SU-DHL-6 (cell line): ENCODE data around the gene TRPV2.
"Not testable (repeated sequence)": the region's sequence is repeated elsewhere in the genome, so short reads cannot be mapped to it uniquely, and the experiment has no call there.

Experiments
- H2AFZ ChIP-seq: fragments of 200-600 bp; sonication (generic); 2 replicates; pipeline ENCODE4 v1.6.1; 2014; ENCODE audit warnings: low read depth, mild to moderate bottlenecking, moderate library complexity, mixed read lengths, antibody characterized with exemption, low read length; ENCODE audit not compliant: severe bottlenecking
- H3F3A ChIP-seq: fragments of 200-600 bp; shearing (Covaris generic); 2 replicates; pipeline ENCODE4 v1.6.0; 2016; ENCODE audit warnings: antibody characterized with exemption, mild to moderate bottlenecking; ENCODE audit not compliant: insufficient read depth
- H3K27ac ChIP-seq: fragments of 200-600 bp; sonication (generic); 2 replicates; pipeline ENCODE4 v1.5.1; 2016; ENCODE audit warnings: low read depth, mild to moderate bottlenecking, low read length, moderate library complexity, mixed read lengths
- H3K27me3 ChIP-seq: fragments of 200-600 bp; sonication (generic), shearing (Covaris generic); 2 replicates; pipeline ENCODE4 v1.6.0; 2014; ENCODE audit warnings: mild to moderate bottlenecking, low read length
- H3K36me3 ChIP-seq: fragments of 200-600 bp; sonication (generic); 2 replicates; pipeline ENCODE4 v1.6.1; 2014; ENCODE audit warnings: mild to moderate bottlenecking, low read length, mixed read lengths
- H3K4me2 ChIP-seq: fragments of 300-600, 200-600 bp; shearing (Covaris generic), sonication (generic); 2 replicates; pipeline ENCODE4 v1.6.0; 2014; ENCODE audit warnings: low read length, low read depth, mild to moderate bottlenecking; ENCODE audit not compliant: poor library complexity, severe bottlenecking
- H3K4me3 ChIP-seq: fragments of 200-600 bp; sonication (generic); 2 replicates; pipeline ENCODE4 v1.5.1; 2014; ENCODE audit warnings: antibody characterized with exemption, low read length, mild to moderate bottlenecking, mixed read lengths; ENCODE audit not compliant: insufficient read depth, poor library complexity, severe bottlenecking
- H3K79me2 ChIP-seq: fragments of 200-600 bp; sonication (generic); 2 replicates; pipeline ENCODE4 v1.6.1; 2014; ENCODE audit warnings: mild to moderate bottlenecking, low read length, moderate library complexity; ENCODE audit not compliant: insufficient read depth
- H3K9ac ChIP-seq: fragments of 200-600 bp; sonication (generic); 2 replicates; pipeline ENCODE4 v1.7.0; 2014; ENCODE audit warnings: mild to moderate bottlenecking, low read length
- H3K9me2 ChIP-seq: fragments of 200-600 bp; sonication (generic); replicated peaks from 2 replicates; pipeline ENCODE4 v1.6.1; 2014; ENCODE audit warnings: low read length; ENCODE audit not compliant: insufficient read depth
- H3K9me3 ChIP-seq: fragments of 200-600 bp; sonication (generic); 2 replicates; pipeline ENCODE4 v1.6.1; 2014; ENCODE audit warnings: low read length, mixed read lengths; ENCODE audit not compliant: insufficient read depth
- H4K20me1 ChIP-seq: fragments of 200-600 bp; sonication (generic); 2 replicates; pipeline ENCODE4 v1.6.1; 2014; ENCODE audit warnings: low read depth, mild to moderate bottlenecking, antibody characterized with exemption, low read length, moderate library complexity, mixed read lengths
- EZH2phosphoT487 ChIP-seq: fragments of 200-600 bp; sonication (generic), shearing (Covaris generic); conservative IDR thresholded peaks from 2 replicates; pipeline ENCODE4 v1.6.1; 2018; ENCODE audit warnings: mild to moderate bottlenecking, antibody characterized with exemption, low read length, moderate library complexity, mixed read lengths
- TF ChIP-seq, protein P1 (sequence below): fragments of 200-600 bp; sonication (generic); IDR thresholded peaks from one replicate; pipeline ENCODE4 v1.5.1; 2017; ENCODE audit warnings: antibody characterized with exemption, mild to moderate bottlenecking, low read length, moderate library complexity; ENCODE audit not compliant: insufficient read depth, poor library complexity, severe bottlenecking

The TRPV2 gene

GRCh38 chr17:16448490-16448889 lies 33.1 kb downstream of the TRPV2 start:
- TF ChIP-seq, protein P1, sequence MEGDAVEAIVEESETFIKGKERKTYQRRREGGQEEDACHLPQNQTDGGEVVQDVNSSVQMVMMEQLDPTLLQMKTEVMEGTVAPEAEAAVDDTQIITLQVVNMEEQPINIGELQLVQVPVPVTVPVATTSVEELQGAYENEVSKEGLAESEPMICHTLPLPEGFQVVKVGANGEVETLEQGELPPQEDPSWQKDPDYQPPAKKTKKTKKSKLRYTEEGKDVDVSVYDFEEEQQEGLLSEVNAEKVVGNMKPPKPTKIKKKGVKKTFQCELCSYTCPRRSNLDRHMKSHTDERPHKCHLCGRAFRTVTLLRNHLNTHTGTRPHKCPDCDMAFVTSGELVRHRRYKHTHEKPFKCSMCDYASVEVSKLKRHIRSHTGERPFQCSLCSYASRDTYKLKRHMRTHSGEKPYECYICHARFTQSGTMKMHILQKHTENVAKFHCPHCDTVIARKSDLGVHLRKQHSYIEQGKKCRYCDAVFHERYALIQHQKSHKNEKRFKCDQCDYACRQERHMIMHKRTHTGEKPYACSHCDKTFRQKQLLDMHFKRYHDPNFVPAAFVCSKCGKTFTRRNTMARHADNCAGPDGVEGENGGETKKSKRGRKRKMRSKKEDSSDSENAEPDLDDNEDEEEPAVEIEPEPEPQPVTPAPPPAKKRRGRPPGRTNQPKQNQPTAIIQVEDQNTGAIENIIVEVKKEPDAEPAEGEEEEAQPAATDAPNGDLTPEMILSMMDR: no peak
- TF ChIP-seq EZH2phosphoT487: no peak
- no peak overlapping the region for H3K4me3 ChIP-seq
- no peak overlapping the region for H3K4me2 ChIP-seq
- no peak overlapping the region for H3K9ac ChIP-seq
- H3K36me3 ChIP-seq: 0 out of 2 replicates have a peak, but pooled peaks cover 3% of the 10 kb centered on the region
- no peaks in the 10 kb centered on the region for H3K27me3 ChIP-seq
- no peaks in the 10 kb centered on the region for H4K20me1 ChIP-seq
- no peak overlapping the region for H2AFZ ChIP-seq
- no peak overlapping the region for H3K27ac ChIP-seq
- H3K79me2 ChIP-seq: no peaks in the 10 kb centered on the region
- no peaks in the 10 kb centered on the region for H3K9me3 ChIP-seq
- H3F3A ChIP-seq: peaks cover 28% of the 10 kb centered on the region
- no peaks in the 10 kb centered on the region for H3K9me2 ChIP-seq

- Histone ChIP-seq H3K9ac (no peak overlapping the region), H3K36me3 (0 out of 2 replicates have a peak, but pooled peaks cover 3% of the 10 kb centered on the region), H3K27ac (no peak overlapping the region), H3K27me3 (no peaks in the 10 kb centered on the region), H3K4me2 (no peak overlapping the region), H4K20me1 (no peaks in the 10 kb centered on the region), H3K4me3 (no peak overlapping the region), H2AFZ (no peak overlapping the region), H3K9me2 (no peaks in the 10 kb centered on the region), H3K79me2 (no peaks in the 10 kb centered on the region), H3K9me3 (no peaks in the 10 kb centered on the region), H3F3A (peaks cover 21% of the 10 kb centered on the region)
- TF ChIP-seq, protein P1: no peak
- no peak for TF ChIP-seq EZH2phosphoT487
Measured at GRCh38 chr17:16449121-16449570, 33.8 kb downstream of the TRPV2 start.

- Histone ChIP-seq H3K4me2 (no peak overlapping the region), H3K27ac (no peak overlapping the region), H3K27me3 (no peaks in the 10 kb centered on the region), H3K4me3 (no peak overlapping the region), H3K36me3 (0 out of 2 replicates have a peak, but pooled peaks cover 3% of the 10 kb centered on the region), H3K9me2 (no peaks in the 10 kb centered on the region), H3K9ac (no peak overlapping the region), H3F3A (peaks cover 18% of the 10 kb centered on the region), H2AFZ (no peak overlapping the region), H4K20me1 (no peaks in the 10 kb centered on the region), H3K79me2 (no peaks in the 10 kb centered on the region), H3K9me3 (no peaks in the 10 kb centered on the region)
- TF ChIP-seq, protein P1: no peak
- no peak for TF ChIP-seq EZH2phosphoT487
Measured at GRCh38 chr17:16450028-16450427, 34.7 kb downstream of the TRPV2 start.

DNA sequence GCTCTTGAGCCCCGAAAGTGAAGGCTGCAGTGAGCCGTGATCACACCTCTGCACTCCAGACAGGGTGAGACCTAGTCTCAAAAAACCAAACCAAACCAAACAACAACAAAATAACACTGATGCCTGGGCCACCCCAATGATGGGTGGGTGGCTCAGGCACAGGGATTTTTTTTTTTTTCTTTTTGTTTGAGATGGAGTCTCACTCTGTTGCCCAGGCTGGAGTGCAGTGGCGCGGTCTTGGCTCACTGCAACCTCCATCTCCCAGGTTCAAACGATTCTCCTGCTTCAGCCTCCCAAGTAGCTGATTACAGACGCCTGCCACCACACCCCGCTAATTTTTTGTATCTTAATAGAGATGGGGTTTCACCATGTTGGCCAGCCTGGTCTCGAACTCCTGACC lies 36.9 kb downstream of the TRPV2 start:
- H3K27me3 ChIP-seq, H3K9ac ChIP-seq, H3K4me2 ChIP-seq, H3K79me2 ChIP-seq, H3K9me2 ChIP-seq, H3K27ac ChIP-seq, H4K20me1 ChIP-seq, H2AFZ ChIP-seq, H3K9me3 ChIP-seq, H3K36me3 ChIP-seq, H3K4me3 ChIP-seq: not testable (repeated sequence)
- peaks cover 13% of the 10 kb centered on the region; the same call in 1 of the 2 replicates for H3F3A ChIP-seq
